ENCODE data around the gene LANCL3.

DNA sequence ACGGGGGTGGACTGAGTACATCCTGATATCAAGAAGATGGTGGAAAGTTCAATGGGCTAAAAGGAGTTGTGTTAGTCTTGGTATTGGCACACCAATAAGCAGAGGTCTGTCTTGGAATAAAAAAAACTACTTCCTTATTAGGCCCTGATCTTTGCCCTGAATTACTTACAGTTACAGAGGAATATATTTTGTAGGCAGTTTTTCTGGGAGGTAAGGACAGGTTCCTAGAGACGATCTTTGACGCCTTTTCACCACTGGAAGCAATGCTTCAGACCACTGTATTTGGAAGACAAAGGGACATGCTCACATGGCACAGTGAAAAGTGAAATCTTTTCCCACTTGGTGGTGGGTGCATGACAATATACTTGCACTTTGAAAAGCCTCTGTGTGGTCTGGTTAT is 113.5 kb downstream of the LANCL3 start:
- no peak for TF ChIP-seq CTCF (IDR thresholded peaks at IDR 0.05)
- no peak for TF ChIP-seq POLR2A (IDR thresholded peaks at IDR 0.05)
